OCI-LY7 (cell line): ENCODE measurements around the gene PPP3CA. TPM values are rescaled to one million over a fixed set of nuclear protein-coding genes. Genes with fewer than 3 reads are reported as not detected.

ENCODE experiments used
- BruUV-seq: library from RNA; stranded (reverse); fragments of 400-500 nt; replicated peaks from 2 replicates; lab custom pipeline; 2021; lab: Mats Ljungman, UMichigan
- CTCF ChIA-PET: fragments of 300-600 bp; sonication (Branson Sonifier 250); formaldehyde crosslinking; loops from one replicate; lab custom pipeline; 2022; ENCODE audit warnings: antibody characterized with exemption; ENCODE audit not compliant: unreplicated experiment; lab: Charles Lee
- POLR2A ChIA-PET: fragments of 300-600 bp; sonication (Branson Sonifier 250); formaldehyde crosslinking; loops from one replicate; lab custom pipeline; 2022; ENCODE audit warnings: antibody characterized with exemption; lab: Charles Lee
- DNase-seq: peaks from one replicate; pipeline ENCODE4 v3.0.0-alpha.2; 2015; ENCODE audit warnings: low spot score
- H2AFZ ChIP-seq: fragments of 200-600 bp; sonication (generic), shearing (Covaris generic); 2 replicates; pipeline ENCODE4 v1.6.1; 2014; ENCODE audit warnings: mild to moderate bottlenecking, antibody characterized with exemption, low read length, moderate library complexity
- H3K27ac ChIP-seq: fragments of 200-600 bp; sonication (generic); 2 replicates; pipeline ENCODE4 v1.5.1; 2014; ENCODE audit warnings: mixed run types, low read depth, mild to moderate bottlenecking, moderate library complexity, low read length, inconsistent platforms; ENCODE audit not compliant: poor library complexity, severe bottlenecking
- H3K36me3 ChIP-seq: fragments of 200-600 bp; sonication (generic); 2 replicates; pipeline ENCODE4 v1.6.1; 2014; ENCODE audit warnings: mild to moderate bottlenecking, antibody characterized with exemption, low read length, moderate library complexity, mixed read lengths; ENCODE audit not compliant: insufficient read depth
- H3K4me1 ChIP-seq: fragments of 200-600 bp; sonication (generic); 2 replicates; pipeline ENCODE4 v1.5.1; 2014; ENCODE audit warnings: mild to moderate bottlenecking, low read length; ENCODE audit not compliant: insufficient read depth, poor library complexity, severe bottlenecking
- H3K4me2 ChIP-seq: fragments of 200-600 bp; sonication (generic); 2 replicates; pipeline ENCODE4 v1.6.1; 2014; ENCODE audit warnings: mild to moderate bottlenecking, low read length
- H3K4me3 ChIP-seq: fragments of 200-600 bp; sonication (generic); 2 replicates; pipeline ENCODE4 v1.5.1; 2014; ENCODE audit warnings: mild to moderate bottlenecking, low read depth, low read length; ENCODE audit not compliant: poor library complexity, severe bottlenecking
- H3K79me2 ChIP-seq: fragments of 200-600 bp; sonication (generic); 2 replicates; pipeline ENCODE4 v1.6.1; 2016; ENCODE audit warnings: low read depth, mild to moderate bottlenecking, low read length, moderate library complexity, mixed read lengths; ENCODE audit not compliant: insufficient read depth
- H3K9me2 ChIP-seq: fragments of 200-600 bp; sonication (generic); 2 replicates; pipeline ENCODE4 v1.6.1; 2016; ENCODE audit warnings: mild to moderate bottlenecking, low read length, mixed read lengths; ENCODE audit not compliant: insufficient read depth
- H3K9me3 ChIP-seq: fragments of 200-600 bp; sonication (generic); 2 replicates; pipeline ENCODE4 v1.6.1; 2014; ENCODE audit warnings: mild to moderate bottlenecking, mixed run types, low read length, mixed read lengths
- H4K20me1 ChIP-seq: fragments of 200-600 bp; sonication (generic); 2 replicates; pipeline ENCODE4 v1.6.1; 2014; ENCODE audit warnings: mild to moderate bottlenecking, antibody characterized with exemption, low read length, moderate library complexity, mixed read lengths; ENCODE audit not compliant: insufficient read depth
- EZH2phosphoT487 ChIP-seq: fragments of 200-600 bp; sonication (generic); IDR thresholded peaks from 2 replicates; pipeline ENCODE4 v1.6.1; 2018; ENCODE audit warnings: low read depth, borderline replicate concordance, mild to moderate bottlenecking, mixed run types, antibody characterized with exemption, low read length, moderate library complexity, mixed read lengths
- intact Hi-C: fragments of 100-400 bp; cut with micrococcal nuclease; formaldehyde crosslinking; loops from one replicate; pipeline ENCODE4 v1.10.0; 2022; ENCODE audit not compliant: unreplicated experiment
- total RNA-seq, 2 experiments: library from RNA; depleted of rRNA in 1 of 2; stranded (reverse); fragments of >200 nt in 1 of 2; shearing (Covaris generic) in 1 of 2; gene quantifications; 2 replicates each; pipeline ENCODE4 v1.2.3, GENCODE V29; 2014 to 2022
- TF ChIP-seq, protein P1 (sequence below): fragments of 200-600 bp; sonication (generic); conservative IDR thresholded peaks from 2 replicates; pipeline ENCODE4 v1.5.1; 2014; ENCODE audit warnings: mild to moderate bottlenecking, antibody characterized with exemption, low read length, moderate library complexity, mixed read lengths

PPP3CA gene
- total RNA-seq, 2 experiments from 2014 or later, result 9.2 to 13.6 TPM

GRCh38 chr4:101064541-101065180, 282.7 kb downstream of the PPP3CA start:
- no peak overlapping the region for H3K4me2 ChIP-seq
- TF ChIP-seq, protein P1, sequence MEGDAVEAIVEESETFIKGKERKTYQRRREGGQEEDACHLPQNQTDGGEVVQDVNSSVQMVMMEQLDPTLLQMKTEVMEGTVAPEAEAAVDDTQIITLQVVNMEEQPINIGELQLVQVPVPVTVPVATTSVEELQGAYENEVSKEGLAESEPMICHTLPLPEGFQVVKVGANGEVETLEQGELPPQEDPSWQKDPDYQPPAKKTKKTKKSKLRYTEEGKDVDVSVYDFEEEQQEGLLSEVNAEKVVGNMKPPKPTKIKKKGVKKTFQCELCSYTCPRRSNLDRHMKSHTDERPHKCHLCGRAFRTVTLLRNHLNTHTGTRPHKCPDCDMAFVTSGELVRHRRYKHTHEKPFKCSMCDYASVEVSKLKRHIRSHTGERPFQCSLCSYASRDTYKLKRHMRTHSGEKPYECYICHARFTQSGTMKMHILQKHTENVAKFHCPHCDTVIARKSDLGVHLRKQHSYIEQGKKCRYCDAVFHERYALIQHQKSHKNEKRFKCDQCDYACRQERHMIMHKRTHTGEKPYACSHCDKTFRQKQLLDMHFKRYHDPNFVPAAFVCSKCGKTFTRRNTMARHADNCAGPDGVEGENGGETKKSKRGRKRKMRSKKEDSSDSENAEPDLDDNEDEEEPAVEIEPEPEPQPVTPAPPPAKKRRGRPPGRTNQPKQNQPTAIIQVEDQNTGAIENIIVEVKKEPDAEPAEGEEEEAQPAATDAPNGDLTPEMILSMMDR, result no peak
- no peak for TF ChIP-seq EZH2phosphoT487
- ChIA-PET CTCF (no interaction called here), POLR2A (interaction anchor here (1.0 to 1.5 kb wide), 2 partner anchors 13 kb away, joined by 3 read pairs; no protein-coding TSS in a partner anchor)
- no peaks in the 10 kb centered on the region for H3K4me1 ChIP-seq
- DNase-seq, result no peak
- no peaks in the 10 kb centered on the region for H4K20me1 ChIP-seq
- no peaks in the 10 kb centered on the region for H3K36me3 ChIP-seq
- no peak overlapping the region for H3K27ac ChIP-seq
- H3K79me2 ChIP-seq, result no peaks in the 10 kb centered on the region
- intact Hi-C loops, result no loop called here
- BruUV-seq, result no TSS peak
- H3K9me2 ChIP-seq, result no peaks in the 10 kb centered on the region
- H3K9me3 ChIP-seq, result no peaks in the 10 kb centered on the region
- no peak overlapping the region for H3K4me3 ChIP-seq
- no peak overlapping the region for H2AFZ ChIP-seq

DNA sequence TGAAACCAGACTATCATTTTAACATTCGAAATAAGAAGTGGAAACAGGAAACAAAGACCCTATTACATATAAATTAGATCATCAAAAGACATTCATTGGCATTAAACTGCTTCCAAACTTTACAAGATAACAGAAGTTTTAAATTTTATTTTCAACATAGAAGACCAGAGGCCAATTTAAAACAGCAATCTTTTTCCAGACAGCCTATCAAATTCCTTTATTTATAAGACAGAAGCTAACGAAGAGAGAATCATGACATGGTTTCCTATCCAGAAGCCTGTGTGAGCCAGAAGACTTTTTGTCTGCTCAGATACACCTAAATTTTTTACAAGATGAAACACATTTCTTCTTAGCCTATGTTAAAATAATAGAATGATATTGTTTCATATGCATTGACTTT, 291.9 kb downstream of the PPP3CA start:
- POLR2A ChIA-PET, result no interaction called here

DNA sequence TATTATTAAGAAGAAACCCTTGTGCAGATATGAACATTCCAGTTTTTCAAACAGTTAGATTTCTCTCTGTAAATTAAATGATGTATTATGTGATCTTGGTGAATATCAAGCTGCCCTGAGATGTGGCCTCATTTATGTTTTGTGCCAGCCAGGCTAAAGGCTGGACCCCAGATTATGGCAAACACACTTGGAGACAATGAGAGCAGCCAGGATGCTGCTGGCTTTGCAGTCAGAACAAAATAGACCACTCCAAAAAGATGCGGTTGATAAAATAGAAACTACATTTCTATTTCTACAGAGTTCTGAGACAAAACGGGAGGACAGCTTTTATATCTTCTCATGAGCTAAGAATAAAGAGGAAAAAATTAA, 296.5 kb downstream of the PPP3CA start:
- POLR2A ChIA-PET, result interaction anchor here (0.5 to 1.7 kb wide), 3 partner anchors 23 to 107 kb away, joined by 4 read pairs; no protein-coding TSS in a partner anchor
- TF ChIP-seq, protein P1, result no peak
- TF ChIP-seq EZH2phosphoT487, result no peak
- no peak for DNase-seq
- H3K9me3 ChIP-seq, result no peaks in the 10 kb centered on the region
- no peak overlapping the region for H3K4me3 ChIP-seq
- intact Hi-C loops, result no loop called here
- H3K4me2 ChIP-seq, result no peak overlapping the region
- H3K79me2 ChIP-seq, result no peaks in the 10 kb centered on the region
- no peaks in the 10 kb centered on the region for H4K20me1 ChIP-seq
- H3K27ac ChIP-seq, result no peak overlapping the region
- BruUV-seq, result no TSS peak
- H3K9me2 ChIP-seq, result no peaks in the 10 kb centered on the region
- H2AFZ ChIP-seq, result no peak overlapping the region
- no peaks in the 10 kb centered on the region for H3K4me1 ChIP-seq
- CTCF ChIA-PET, result no interaction called here
- no peaks in the 10 kb centered on the region for H3K36me3 ChIP-seq

More for the DNA sequence above, 291.9 kb downstream of the PPP3CA start:
- Histone ChIP-seq H3K27ac (no peak overlapping the region), H3K4me1 (no peaks in the 10 kb centered on the region), H3K79me2 (no peaks in the 10 kb centered on the region), H3K9me3 (no peaks in the 10 kb centered on the region), H3K9me2 (no peaks in the 10 kb centered on the region), H3K4me2 (no peak overlapping the region), H4K20me1 (no peaks in the 10 kb centered on the region), H2AFZ (no peak overlapping the region), H3K4me3 (no peak overlapping the region), H3K36me3 (no peaks in the 10 kb centered on the region)
- intact Hi-C loops, result no loop called here
- no peak for DNase-seq
- CTCF ChIA-PET, result no interaction called here
- BruUV-seq, result no TSS peak
- TF ChIP-seq, protein P1, result no peak
- TF ChIP-seq EZH2phosphoT487, result no peak
